BJ (cell line): ENCODE results near the gene ICAM5. TPM values are rescaled to one million over a fixed set of nuclear protein-coding genes. Genes with fewer than 3 reads are reported as not detected.
A peak's percentile ranks its signal among the peaks of the same experiment; 100 is the strongest.
"Not testable (repeated sequence)": the region's sequence is repeated elsewhere in the genome, so short reads cannot be mapped to it uniquely, and the experiment has no call there.

Source experiments
- CTCF ChIA-PET: fragments of 350-600 bp; formaldehyde crosslinking; extraction: SDS; loops from one replicate; lab custom pipeline; 2021; ENCODE audit warnings: antibody characterized with exemption, inconsistent platforms; lab: Yijun Ruan, JAX
- POLR2A ChIA-PET: fragments of 300-600 bp; sonication (Branson Sonifier 250); formaldehyde crosslinking; extraction: SDS; loops from one replicate; lab custom pipeline; 2021; ENCODE audit warnings: antibody characterized with exemption; lab: Charles Lee
- DNase-seq: peaks from one replicate; pipeline ENCODE4 v3.0.0-alpha.2; 2011; ENCODE audit warnings: low read depth
- H3K27me3 ChIP-seq: 2 replicates; pipeline ENCODE4 v1.6.0; 2011; ENCODE audit warnings: low read length; ENCODE audit not compliant: control insufficient read depth, insufficient read depth
- H3K36me3 ChIP-seq: 2 replicates; pipeline ENCODE4 v1.5.1; 2011; ENCODE audit warnings: low read length; ENCODE audit not compliant: control insufficient read depth, insufficient read depth
- H3K4me3 ChIP-seq: 2 replicates; pipeline ENCODE4 v1.5.1; 2011; ENCODE audit warnings: low read depth, mild to moderate bottlenecking, control low read depth, low read length
- polyA plus RNA-seq: library from polyadenylated mRNA; depleted of rRNA; stranded (reverse); fragments of >200 nt; gene quantifications from 2 replicates; pipeline ENCODE4 v1.2.3, GENCODE V29; 2011
- TF ChIP-seq, protein P1 (sequence below): IDR thresholded peaks from 2 replicates; pipeline ENCODE4 v1.5.1; 2011; ENCODE audit warnings: low read depth, mild to moderate bottlenecking, control low read depth, inconsistent platforms, low read length, moderate library complexity; ENCODE audit not compliant: insufficient read depth

Gene ICAM5
- polyA plus RNA-seq, 1 experiment = 9.2 TPM

DNA sequence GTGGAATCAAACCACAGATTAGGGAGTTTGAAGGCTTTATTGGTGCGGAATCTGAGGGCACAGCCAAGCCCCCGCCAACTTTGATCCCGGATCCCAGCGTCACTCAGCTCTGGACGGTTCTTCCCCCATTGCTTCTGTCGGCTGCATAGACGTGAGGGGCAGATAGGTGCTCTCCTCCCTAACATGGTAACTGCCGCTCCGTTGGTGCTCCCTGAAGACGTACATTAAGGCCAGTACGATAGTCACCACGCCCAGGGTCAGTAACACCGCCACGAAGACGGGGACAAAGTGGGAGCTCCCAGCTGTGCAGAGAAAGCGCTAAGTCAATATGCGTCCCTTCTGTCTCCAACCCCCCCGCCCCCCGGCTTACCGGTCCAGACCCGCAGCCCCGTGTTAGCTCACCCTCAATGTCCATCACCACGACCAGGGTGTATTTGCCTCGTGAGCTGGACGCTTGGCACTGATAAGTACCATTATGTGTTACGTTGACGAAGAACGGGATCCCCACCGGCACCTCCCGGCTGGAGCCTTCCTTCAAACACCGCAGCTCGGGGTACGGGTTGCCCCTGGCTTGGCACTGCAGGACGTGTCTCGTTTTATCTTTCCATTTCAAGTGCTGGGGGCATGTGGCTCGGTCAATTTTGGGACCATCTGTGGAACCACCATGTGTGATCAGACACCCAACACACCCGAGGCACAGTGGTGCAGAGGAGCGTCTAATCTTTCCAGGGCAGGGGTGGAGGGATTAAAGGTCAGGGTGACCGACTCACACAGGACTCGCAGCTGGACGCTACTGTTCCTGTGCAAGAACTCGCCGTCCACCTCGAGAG is 44.2 kb downstream of the ICAM5 start:
- Histone ChIP-seq H3K4me3 (peak overlapping the region; percentile 97), H3K27me3 (no peaks in the 10 kb centered on the region), H3K36me3 (peaks cover 9% of the 10 kb centered on the region)
- no peak for DNase-seq
- TF ChIP-seq, protein P1, sequence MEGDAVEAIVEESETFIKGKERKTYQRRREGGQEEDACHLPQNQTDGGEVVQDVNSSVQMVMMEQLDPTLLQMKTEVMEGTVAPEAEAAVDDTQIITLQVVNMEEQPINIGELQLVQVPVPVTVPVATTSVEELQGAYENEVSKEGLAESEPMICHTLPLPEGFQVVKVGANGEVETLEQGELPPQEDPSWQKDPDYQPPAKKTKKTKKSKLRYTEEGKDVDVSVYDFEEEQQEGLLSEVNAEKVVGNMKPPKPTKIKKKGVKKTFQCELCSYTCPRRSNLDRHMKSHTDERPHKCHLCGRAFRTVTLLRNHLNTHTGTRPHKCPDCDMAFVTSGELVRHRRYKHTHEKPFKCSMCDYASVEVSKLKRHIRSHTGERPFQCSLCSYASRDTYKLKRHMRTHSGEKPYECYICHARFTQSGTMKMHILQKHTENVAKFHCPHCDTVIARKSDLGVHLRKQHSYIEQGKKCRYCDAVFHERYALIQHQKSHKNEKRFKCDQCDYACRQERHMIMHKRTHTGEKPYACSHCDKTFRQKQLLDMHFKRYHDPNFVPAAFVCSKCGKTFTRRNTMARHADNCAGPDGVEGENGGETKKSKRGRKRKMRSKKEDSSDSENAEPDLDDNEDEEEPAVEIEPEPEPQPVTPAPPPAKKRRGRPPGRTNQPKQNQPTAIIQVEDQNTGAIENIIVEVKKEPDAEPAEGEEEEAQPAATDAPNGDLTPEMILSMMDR = no peak
- ChIA-PET POLR2A (interaction anchor here (0.5 to 1.0 kb wide), 9 partner anchors 11 to 1765 kb away, joined by 3 to 14 read pairs (median 5); no protein-coding TSS in a partner anchor), CTCF (interaction anchor here (0.7 to 2.6 kb wide), 13 partner anchors 8 to 334 kb away, joined by 3 to 14 read pairs (median 3); partner anchors contain the start of gene ICAM1)

- no peaks in the 10 kb centered on the region for H3K27me3 ChIP-seq
- peak overlapping the region; percentile 97 for H3K4me3 ChIP-seq
- DNase-seq = peak; percentile 81
- peaks cover 2% of the 10 kb centered on the region for H3K36me3 ChIP-seq
- TF ChIP-seq, protein P1 = peak; percentile 40
- CTCF ChIA-PET = interaction anchor here (0.6 to 2.6 kb wide), 13 partner anchors 8 to 334 kb away, joined by 3 to 14 read pairs (median 3); no protein-coding TSS in a partner anchor
- POLR2A ChIA-PET = interaction anchor here (0.6 kb wide), 3 partner anchors 8 to 63 kb away, joined by 3 to 6 read pairs (median 3); no protein-coding TSS in a partner anchor
These were observed 45.0 kb downstream of the ICAM5 start for GRCh38 chr19:10334588-10335351.

DNA sequence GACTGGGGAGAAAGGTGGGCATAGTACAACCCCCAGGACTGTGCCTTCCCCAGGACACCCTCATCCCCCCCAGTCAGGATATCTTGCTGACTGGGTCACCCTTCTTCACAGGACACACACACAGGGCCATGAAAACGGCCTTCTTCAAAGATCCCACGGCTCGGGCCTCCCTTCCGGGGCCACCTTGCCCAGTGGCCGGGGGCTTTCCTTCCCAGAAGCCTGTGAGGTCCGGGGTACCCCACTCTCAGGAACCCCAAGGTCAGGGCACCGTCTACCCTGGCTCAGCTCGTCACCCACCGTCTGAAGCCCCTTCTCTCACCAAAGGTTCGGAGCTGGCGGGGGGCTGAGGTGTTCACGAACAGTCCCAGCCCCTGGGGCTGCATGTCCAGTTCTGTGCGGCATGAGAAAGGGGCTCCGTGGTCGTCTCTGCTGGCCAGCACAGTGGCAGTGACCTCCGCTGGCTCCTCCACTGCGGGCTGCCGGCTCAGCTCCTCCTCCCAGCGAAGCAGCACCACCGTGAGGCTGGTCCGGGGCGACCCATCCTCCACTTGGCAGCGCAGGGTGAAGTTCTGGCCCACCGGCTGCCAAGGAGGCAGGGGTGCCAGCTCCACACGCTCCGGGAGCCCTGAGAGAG is 45.7 kb downstream of the ICAM5 start:
- no peak for DNase-seq
- ChIA-PET CTCF (interaction anchor here (0.6 to 2.6 kb wide), 6 partner anchors 7 to 81 kb away, joined by 3 to 14 read pairs (median 5); no protein-coding TSS in a partner anchor), POLR2A (interaction anchor here (0.6 kb wide), 1 partner anchor 9 kb away, joined by 6 read pairs; no protein-coding TSS in a partner anchor)
- no peaks in the 10 kb centered on the region for H3K27me3 ChIP-seq
- no peaks in the 10 kb centered on the region; the same call in 1 of the 2 replicates for H3K36me3 ChIP-seq
- TF ChIP-seq, protein P1 = no peak
- H3K4me3 ChIP-seq = no peak overlapping the region

DNA sequence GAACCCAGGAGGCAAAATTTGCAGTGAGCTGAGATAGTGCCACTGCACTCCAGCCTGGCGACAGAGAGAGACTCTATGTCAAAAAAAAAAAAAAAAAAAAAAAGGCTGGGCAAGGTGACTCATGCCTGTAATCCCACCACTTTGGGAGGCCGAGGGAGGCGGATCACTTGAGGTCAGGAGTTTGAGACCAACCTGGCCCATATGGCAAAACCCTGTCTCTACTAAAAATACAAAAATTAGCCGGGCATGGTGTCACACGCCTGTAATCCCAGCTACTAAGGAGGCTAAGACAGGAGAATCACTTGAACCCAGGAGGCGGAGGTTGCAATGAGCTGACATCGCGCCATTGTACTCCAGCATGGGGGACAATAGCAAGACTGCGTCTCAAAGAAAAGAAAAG is 47.0 kb downstream of the ICAM5 start:
- H3K36me3 ChIP-seq, H3K4me3 ChIP-seq, H3K27me3 ChIP-seq, DNase-seq, POLR2A ChIA-PET: not testable (repeated sequence)
- CTCF ChIA-PET = interaction anchor here (0.6 to 1.4 kb wide), 5 partner anchors 16 to 68 kb away, joined by 3 to 5 read pairs (median 3); no protein-coding TSS in a partner anchor

- no peaks in the 10 kb centered on the region for H3K36me3 ChIP-seq
- H3K4me3 ChIP-seq = no peak overlapping the region
- no peaks in the 10 kb centered on the region for H3K27me3 ChIP-seq
- TF ChIP-seq, protein P1 = no peak
- no peak for DNase-seq
- CTCF ChIA-PET = no interaction called here
- POLR2A ChIA-PET = no interaction called here
These were observed 49.2 kb downstream of the ICAM5 start for GRCh38 chr19:10338940-10339339.
